GM04503 (cell line): ENCODE measurements around the gene TLL1.

Source experiments
- DNase-seq: peaks from one replicate; pipeline ENCODE4 v3.0.0-alpha.2; 2012; ENCODE audit warnings: low read depth

Gene TLL1

GRCh38 chr4:165971933-165972332 is 98.9 kb downstream of the TLL1 start:
- DNase-seq: no peak

DNA sequence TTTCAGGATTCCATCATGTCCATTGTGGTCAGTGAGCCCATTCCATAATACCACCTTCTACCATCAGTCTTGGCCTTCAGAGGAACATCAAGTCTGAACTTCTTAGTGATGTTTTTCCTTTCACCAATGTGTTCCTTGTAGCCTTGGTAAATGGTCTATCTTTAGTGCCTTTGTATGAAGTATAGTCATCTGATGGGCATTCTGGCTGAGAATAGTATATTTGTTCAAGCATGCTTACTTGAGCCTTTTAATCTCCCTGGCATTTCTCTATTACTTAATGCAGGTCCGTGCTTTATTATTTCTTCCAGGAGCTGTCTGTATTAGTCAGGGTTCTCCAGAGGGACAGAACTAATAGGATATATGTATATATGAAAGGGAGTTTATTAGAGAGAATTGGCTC is 99.7 kb downstream of the TLL1 start:
- DNase-seq: no peak

DNA sequence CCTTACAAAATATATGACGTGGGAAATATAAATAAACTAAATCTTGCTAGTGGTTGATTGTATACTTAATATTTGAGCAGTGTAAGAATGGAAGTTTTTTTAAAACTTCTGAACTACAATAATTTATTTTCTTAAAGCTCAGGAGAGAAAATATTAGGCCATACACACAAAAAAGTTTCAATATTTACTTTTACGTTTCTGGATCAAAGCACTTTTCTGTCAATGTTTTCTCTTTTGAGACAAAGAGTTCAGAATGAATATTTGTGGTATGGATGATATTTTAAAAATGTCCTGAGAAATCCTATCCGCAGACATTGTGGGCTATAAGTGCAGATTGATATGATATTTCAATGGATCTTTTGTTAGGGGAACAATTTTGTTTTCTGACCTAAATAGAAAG is 109.9 kb downstream of the TLL1 start:
- no peak for DNase-seq

GRCh38 chr4:165986956-165987698 is 114.1 kb downstream of the TLL1 start:
- no peak for DNase-seq

- DNase-seq: no peak
Observed at GRCh38 chr4:165991325-165992180, 118.5 kb downstream of the TLL1 start.

DNA sequence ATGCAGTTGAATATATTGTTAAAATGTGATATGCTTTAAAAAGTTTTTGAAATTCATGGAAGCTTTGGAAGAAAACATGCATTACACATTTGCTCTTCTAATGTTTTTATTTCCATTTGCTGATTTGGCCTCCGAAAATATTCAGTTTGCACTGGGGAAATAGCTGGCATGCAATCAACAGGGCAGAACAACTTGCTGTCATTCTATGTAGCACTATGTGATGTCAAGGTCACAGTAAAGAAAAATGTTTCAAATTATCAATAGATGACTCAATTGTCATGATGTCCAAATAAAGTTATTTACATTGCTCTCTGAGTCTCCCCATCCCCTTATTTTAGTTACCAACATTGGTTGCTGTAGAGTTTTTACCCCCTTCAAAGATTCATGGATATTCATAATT is 119.2 kb downstream of the TLL1 start:
- DNase-seq: no peak

- no peak for DNase-seq
Observed at GRCh38 chr4:165994701-165995100, 121.7 kb downstream of the TLL1 start.

DNA sequence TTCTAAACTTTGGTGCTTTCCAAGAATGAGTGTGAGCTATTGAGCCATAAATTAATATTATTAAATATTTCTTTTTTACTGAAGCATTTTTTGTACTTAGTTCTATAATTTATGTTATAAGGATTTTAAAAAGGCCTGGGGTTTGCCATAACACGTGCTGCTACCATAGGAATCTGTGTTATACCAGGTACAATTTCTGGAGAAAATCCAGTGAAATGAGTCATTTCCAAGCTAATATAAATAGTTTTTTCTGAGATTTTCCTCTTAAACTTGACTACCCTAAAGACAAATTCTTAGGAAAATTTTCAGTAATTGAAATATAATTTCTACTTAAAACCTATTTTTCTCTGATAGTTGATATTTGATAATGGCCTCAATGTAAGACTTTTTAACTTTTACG is 130.8 kb downstream of the TLL1 start:
- no peak for DNase-seq

- DNase-seq: no peak
Observed at GRCh38 chr4:166006217-166006616, 133.2 kb downstream of the TLL1 start.

DNA sequence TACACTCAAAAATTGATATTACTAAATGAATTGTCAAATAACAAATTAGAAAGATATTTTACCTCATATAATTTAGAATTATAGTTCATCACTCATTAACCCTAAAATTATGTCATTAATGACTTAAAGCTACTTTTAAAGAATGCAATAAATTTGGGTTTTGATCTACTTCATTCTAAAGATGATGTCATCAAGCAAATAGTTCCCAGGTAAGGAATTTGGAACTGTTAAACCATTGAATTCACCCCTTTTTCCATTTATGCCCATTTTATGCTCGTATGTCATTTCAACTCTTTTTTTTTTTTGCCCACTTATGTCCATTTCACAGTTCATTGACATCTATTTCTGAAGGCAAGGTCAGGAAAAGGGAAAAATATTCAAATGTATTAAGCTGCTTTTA is 135.5 kb downstream of the TLL1 start:
- no peak for DNase-seq

GRCh38 chr4:166012129-166013030 is 139.3 kb downstream of the TLL1 start:
- no peak for DNase-seq

DNA sequence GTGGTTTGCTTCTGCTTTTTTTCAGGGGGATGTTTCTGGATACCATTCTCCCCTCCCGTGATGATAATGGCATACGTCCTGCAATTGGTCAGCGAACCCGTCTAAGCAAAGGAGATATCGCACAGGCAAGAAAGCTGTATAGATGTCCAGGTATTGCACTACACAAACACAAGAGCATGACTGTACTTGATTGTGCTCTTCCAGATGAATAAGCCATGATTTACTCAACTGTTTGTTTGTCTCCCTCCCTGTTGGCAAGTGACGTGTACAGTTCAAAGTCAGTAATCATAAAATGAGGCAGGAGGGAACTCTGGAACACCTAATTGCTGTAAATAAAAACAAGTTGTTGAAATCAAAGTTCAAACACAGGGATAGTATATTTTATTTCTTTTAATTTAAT is 141.4 kb downstream of the TLL1 start:
- DNase-seq: no peak

DNA sequence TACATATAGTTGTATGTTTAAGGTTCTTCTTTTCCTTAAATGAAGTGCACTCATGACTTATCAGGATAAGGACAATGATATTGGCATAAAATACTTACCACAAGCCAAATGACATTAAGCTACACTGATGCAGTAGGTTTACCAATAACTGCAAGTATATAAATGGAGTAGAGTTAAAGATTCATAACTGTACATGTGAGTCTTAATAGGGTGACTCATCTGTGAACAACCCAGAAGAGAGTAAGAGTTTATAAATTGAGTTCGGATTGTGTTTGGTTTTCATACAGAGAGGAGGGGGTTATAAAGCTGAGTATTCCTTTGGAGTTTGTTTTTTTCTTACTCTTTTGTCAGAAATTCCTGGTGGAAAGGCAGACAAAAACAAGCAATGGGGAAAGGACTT is 144.8 kb downstream of the TLL1 start:
- DNase-seq: no peak

- DNase-seq: no peak
Observed at GRCh38 chr4:166019441-166020220, 146.6 kb downstream of the TLL1 start.

DNA sequence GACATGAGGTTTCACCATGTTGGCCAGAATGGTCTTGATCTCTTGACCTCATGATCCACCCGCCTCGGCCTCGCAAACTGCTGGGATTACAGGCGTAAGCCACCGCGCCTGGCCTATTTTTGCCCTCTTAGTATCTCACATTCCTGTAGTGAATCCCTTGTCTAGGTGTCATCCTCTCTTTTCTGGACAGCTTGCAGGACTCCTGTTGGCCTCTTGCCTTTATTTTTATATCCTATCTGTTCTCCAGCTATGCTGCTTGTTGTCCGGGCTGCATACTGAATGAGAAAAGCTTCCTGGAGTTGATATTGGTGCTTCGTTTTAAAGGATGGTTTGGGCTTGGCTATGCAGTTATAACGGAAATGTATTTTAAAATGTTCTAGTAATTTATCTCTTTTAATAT is 148.6 kb downstream of the TLL1 start:
- no peak for DNase-seq

GRCh38 chr4:166034965-166035364 is 161.9 kb downstream of the TLL1 start:
- DNase-seq: no peak

DNA sequence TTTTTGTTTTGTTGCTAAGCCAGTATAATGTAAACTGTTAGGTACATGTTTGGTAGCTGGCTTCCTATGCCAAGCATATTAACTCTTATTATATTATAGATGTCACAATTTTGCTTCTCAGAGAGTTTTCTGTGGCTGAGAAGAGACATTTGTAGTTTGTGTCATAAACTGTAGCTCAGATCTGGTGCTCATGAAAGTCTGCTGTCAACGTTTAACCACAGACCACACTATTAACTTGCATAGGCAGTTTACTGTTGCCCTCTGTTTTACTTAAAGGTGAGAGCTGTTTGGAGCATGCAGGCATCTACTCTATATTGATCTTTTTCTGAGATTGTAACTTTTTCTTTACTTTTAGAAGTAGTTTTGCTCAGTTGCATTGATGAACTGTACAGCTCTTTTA is 166.8 kb downstream of the TLL1 start:
- DNase-seq: no peak

DNA sequence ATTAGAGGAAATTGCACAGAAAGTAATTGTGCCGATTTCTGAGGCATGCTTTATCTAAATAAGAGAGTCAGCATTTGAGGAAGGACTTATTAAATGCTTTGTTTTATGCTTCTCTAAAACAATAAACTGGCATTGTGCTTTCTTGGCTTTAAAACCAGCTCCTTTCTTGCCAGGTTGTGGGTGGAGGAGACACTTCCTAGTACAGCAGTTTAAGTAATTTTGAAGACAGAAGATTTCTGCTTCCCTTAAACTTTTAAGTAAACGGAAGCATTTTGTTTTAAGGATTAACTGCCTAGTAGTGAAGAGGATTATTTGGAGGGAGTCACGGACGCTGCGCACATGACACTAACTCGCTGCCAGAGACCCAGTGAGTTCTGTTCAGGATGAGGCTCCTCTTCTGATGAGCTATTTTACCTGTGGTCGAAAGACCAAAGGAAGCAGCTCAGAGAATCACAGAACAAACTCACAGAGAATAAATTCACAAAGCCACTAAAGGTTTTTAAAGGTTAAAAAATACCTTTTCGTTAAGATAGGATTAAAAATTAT is 169.5 kb downstream of the TLL1 start:
- DNase-seq: no peak

DNA sequence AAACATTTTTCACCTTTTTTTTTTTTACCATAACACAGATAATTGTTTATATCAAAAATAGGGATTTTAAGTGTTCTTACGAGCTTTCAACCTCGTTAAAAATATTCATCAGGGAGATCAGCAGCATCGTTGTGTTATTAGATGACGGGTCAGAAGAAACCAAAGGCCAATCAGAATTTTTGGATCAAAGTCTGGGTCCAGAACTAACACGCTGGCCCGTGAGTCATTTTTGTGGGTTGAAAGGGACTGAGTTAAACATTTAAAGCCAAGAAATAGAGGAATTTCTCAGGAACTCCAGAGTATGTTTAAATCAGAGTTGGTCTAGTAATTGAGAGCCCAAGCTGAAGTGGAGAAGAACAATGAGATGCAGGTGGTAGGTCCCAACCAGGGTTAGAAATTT is 170.8 kb downstream of the TLL1 start:
- no peak for DNase-seq

DNA sequence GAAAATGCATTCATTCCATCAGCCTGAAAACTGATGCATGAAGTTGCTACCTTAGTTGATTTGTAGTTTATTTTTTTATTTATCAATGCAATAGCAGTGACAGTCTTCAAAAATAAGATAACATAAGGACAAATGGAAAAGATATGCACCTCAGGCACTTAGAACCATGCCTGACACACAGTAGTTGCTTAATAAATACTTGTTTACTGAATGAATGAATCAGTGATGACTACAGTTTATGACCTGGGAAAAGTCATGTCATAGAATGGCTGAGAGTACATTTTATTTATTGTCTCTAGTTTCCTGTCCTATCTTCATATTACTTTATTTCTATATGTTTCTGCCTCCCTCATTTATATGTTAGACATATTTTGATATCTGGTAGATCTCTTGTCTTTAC is 171.8 kb downstream of the TLL1 start:
- no peak for DNase-seq

GRCh38 chr4:166045457-166045856 is 172.4 kb downstream of the TLL1 start:
- DNase-seq: no peak
